ENCODE measurements around the gene MCM9.

DNA sequence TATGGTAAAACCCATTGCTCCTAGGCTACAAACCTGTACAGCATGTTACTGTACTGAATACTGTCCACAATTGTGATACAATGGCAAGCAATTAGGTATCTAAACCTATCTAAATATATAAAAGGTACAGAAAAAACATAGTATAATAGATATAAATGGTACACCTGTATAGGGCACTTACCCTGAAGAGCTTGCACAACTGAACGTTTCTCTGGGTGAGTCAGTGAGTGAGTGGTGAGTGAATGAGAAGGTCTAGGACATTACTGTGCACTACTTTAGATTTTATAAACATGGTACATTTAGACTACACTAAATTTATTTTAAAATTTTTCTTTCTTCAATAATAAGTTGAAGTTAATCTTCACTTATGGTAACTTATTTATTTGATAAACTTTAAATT is 163.7 kb downstream of the MCM9 start:
- TF ChIP-seq SUZ12 (IDR thresholded peaks at IDR 0.05; ENCODE audit: extremely low read depth, insufficient read depth, insufficient read length) (no peak), YY1 (IDR thresholded peaks at IDR 0.05; ENCODE audit: insufficient read depth, insufficient read length) (no peak), ZNF274 (IDR thresholded peaks at IDR 0.05; ENCODE audit: low read depth, low read length) (no peak)
